HL-60 (cell line): ENCODE data around the gene MSI1.

ENCODE experiments used
- DNase-seq, 2 experiments: peaks; one replicate each; pipeline ENCODE4 v3.0.0-alpha.2; 2010 to 2020; ENCODE audit warnings: low read depth in 1 of 2, low spot score in 1 of 2
- H3K27ac ChIP-seq: fragments of 250-450 bp; sonication (Bioruptor Pico); replicated peaks from 2 replicates; pipeline ENCODE4 v1.5.1; 2020; ENCODE audit warnings: mild to moderate bottlenecking, moderate library complexity
- H3K27me3 ChIP-seq: fragments of 250-450 bp; sonication (Bioruptor Pico); 2 replicates; pipeline ENCODE4 v1.5.1; 2021; ENCODE audit warnings: mild to moderate bottlenecking, moderate library complexity; ENCODE audit not compliant: insufficient read depth, poor library complexity, severe bottlenecking
- H3K4me3 ChIP-seq: replicated peaks from 2 replicates; pipeline ENCODE4 v1.5.1; 2011; ENCODE audit warnings: mild to moderate bottlenecking, control low read depth, low read length; ENCODE audit not compliant: insufficient read depth
- GABPA ChIP-seq: IDR thresholded peaks from 2 replicates; pipeline ENCODE4 v1.6.1; 2012; ENCODE audit warnings: low read depth
- POLR2AphosphoS5 ChIP-seq: IDR thresholded peaks from 2 replicates; pipeline ENCODE4 v1.6.1; 2012; ENCODE audit warnings: low read depth
- SPI1 ChIP-seq: IDR thresholded peaks from 2 replicates; pipeline ENCODE4 v1.6.1; 2012; ENCODE audit warnings: low read depth, mild to moderate bottlenecking, borderline replicate concordance
- TF ChIP-seq, protein P1 (sequence below): IDR thresholded peaks from one replicate; pipeline ENCODE4 v1.5.1; 2011; ENCODE audit warnings: low read length, control low read depth, inconsistent platforms; ENCODE audit not compliant: insufficient read depth
- TF ChIP-seq, protein P2 (sequence below): IDR thresholded peaks from 2 replicates; pipeline ENCODE4 v1.6.1; 2012; ENCODE audit warnings: low read depth; ENCODE audit not compliant: insufficient replicate concordance

Gene MSI1

DNA sequence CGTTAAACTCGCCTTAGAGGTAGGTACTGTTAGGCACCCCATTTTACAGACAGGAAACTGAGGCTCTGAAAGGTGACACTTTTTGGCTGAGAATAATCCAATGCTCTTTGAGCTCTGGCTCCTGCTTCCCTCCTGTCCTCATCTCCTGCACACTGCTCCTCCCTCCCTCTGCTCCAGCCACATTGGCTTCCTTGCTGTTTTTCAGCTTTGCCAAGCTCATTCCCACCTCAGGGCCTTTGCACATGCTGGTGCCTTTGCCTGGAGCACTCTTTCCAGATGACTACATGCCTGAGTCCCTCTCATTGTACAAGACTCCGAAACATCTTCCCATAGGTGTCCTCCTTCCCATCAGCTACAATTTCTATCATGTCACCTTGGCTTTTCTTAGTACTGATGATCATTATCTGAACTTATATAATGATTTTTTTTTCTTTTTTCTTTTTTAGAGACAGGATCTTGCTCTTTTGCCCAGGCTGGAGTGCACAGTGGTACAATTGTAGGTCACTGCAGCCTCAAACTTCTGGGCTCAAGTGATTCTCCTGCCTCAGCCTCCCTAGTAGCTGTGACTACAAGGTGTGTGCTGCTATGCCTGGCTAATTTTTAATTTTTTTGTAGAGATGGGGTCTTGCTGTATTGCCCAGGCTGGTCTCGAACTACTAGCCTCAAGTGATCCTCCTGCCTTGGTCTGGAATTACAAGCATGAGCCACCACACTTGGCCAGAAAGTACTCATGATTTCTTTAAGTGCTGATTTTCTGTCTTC is 15.2 kb downstream of the MSI1 start:
- TF ChIP-seq POLR2AphosphoS5 (no peak), GABPA (no peak), SPI1 (no peak)
- TF ChIP-seq, protein P1, sequence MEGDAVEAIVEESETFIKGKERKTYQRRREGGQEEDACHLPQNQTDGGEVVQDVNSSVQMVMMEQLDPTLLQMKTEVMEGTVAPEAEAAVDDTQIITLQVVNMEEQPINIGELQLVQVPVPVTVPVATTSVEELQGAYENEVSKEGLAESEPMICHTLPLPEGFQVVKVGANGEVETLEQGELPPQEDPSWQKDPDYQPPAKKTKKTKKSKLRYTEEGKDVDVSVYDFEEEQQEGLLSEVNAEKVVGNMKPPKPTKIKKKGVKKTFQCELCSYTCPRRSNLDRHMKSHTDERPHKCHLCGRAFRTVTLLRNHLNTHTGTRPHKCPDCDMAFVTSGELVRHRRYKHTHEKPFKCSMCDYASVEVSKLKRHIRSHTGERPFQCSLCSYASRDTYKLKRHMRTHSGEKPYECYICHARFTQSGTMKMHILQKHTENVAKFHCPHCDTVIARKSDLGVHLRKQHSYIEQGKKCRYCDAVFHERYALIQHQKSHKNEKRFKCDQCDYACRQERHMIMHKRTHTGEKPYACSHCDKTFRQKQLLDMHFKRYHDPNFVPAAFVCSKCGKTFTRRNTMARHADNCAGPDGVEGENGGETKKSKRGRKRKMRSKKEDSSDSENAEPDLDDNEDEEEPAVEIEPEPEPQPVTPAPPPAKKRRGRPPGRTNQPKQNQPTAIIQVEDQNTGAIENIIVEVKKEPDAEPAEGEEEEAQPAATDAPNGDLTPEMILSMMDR = no peak
- TF ChIP-seq, protein P2, sequence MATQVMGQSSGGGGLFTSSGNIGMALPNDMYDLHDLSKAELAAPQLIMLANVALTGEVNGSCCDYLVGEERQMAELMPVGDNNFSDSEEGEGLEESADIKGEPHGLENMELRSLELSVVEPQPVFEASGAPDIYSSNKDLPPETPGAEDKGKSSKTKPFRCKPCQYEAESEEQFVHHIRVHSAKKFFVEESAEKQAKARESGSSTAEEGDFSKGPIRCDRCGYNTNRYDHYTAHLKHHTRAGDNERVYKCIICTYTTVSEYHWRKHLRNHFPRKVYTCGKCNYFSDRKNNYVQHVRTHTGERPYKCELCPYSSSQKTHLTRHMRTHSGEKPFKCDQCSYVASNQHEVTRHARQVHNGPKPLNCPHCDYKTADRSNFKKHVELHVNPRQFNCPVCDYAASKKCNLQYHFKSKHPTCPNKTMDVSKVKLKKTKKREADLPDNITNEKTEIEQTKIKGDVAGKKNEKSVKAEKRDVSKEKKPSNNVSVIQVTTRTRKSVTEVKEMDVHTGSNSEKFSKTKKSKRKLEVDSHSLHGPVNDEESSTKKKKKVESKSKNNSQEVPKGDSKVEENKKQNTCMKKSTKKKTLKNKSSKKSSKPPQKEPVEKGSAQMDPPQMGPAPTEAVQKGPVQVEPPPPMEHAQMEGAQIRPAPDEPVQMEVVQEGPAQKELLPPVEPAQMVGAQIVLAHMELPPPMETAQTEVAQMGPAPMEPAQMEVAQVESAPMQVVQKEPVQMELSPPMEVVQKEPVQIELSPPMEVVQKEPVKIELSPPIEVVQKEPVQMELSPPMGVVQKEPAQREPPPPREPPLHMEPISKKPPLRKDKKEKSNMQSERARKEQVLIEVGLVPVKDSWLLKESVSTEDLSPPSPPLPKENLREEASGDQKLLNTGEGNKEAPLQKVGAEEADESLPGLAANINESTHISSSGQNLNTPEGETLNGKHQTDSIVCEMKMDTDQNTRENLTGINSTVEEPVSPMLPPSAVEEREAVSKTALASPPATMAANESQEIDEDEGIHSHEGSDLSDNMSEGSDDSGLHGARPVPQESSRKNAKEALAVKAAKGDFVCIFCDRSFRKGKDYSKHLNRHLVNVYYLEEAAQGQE = no peak
- DNase-seq = no peak
- no peak overlapping the region for H3K27ac ChIP-seq
- H3K27me3 ChIP-seq = peaks cover 10% of the 10 kb centered on the region
- no peak overlapping the region for H3K4me3 ChIP-seq

DNA sequence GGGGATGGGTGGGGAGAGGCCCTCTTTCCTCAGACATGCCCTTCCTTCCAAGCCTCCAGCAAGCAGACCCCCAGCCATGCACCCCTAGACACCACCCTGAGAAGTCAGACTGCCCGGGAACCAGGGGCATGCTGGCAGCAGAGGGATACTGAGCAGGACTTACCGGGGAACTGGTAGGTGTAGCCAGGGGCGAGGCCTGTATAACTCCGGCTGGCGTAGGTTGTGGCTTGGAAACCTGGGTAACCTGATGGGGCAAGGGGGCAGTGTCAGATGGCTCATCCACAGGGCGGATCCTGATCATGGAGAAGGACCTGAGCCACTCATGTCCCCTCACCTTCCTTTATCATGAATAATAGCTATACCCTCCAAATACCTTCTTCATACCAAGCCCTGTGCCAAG is 15.8 kb downstream of the MSI1 start:
- H3K27me3 ChIP-seq = peaks cover 9% of the 10 kb centered on the region
- no peak for TF ChIP-seq GABPA
- no peak for TF ChIP-seq SPI1
- DNase-seq = no peak
- no peak overlapping the region for H3K4me3 ChIP-seq
- H3K27ac ChIP-seq = no peak overlapping the region

DNA sequence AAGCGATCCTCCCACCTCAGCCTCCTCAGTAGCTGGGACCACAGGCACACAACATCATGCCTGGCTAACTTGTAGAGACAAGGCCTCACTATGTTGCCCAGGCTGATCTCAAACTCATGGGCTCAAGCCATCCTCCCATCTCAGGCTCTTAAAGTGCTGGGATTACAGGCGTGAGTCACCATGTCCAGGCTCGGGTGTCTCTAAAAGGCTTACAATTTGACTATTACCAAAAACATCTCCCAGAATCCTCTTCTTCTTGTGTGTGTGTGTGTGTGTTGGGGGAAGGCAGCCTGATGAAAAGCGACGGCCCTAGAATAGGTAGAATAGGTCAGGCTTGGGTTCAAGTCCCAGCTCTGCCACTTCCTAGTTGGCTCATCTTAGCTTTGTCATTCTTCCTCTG is 16.8 kb downstream of the MSI1 start:
- no peak overlapping the region for H3K27ac ChIP-seq
- H3K27me3 ChIP-seq = peaks cover 3% of the 10 kb centered on the region
- TF ChIP-seq, protein P1 = no peak
- TF ChIP-seq SPI1 (no peak), POLR2AphosphoS5 (no peak), GABPA (no peak)
- TF ChIP-seq, protein P2 = no peak
- no peak overlapping the region for H3K4me3 ChIP-seq
- DNase-seq = no peak

DNA sequence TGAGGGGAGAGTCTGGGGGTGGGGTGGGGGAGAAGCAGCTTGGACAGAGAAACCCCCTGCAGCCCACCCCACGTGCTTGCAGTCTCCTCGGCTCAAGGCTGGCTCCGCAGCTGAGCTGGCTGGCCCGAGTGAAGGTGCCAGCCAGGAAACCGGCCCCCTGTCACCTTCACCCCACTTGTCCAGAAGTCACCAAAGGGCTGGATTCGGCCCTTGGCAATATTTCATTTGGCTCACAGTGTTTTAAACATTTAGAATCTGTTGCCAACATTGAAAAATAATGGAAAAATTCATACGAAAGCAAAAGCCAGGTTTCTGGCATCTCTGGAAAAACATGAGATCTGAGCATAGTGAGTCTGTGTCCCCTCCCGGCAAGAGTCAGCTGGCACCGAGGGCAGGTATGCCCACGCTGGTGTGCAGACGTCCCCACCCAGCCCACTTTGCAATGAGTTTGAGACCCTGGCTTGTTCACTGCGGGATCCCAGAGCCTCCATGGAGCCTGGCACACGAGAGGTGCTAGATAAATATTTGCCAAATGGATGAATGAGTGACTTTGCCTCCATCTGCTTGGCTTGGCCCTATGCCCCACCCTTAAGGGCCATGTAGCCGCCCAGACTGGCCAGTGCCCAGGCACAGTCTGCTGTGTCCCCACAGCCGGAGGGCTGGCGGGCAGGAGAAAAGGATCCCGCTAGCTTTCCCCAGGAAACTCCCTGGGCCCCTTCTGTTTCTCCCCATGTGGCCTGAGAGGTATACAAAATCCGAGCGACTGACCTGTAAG is 18.2 kb downstream of the MSI1 start:
- no peak for DNase-seq
- Histone ChIP-seq H3K27ac (no peak overlapping the region), H3K4me3 (no peak overlapping the region), H3K27me3 (no peaks in the 10 kb centered on the region)
- TF ChIP-seq GABPA (no peak), SPI1 (no peak), POLR2AphosphoS5 (no peak)
- TF ChIP-seq, protein P2 = no peak
- TF ChIP-seq, protein P1 = no peak
